Smooth muscle cell (in vitro differentiated cells): Measurements from ENCODE around the gene CNOT6L. TPM values are rescaled to one million over a fixed set of nuclear protein-coding genes. Genes with fewer than 3 reads are reported as not detected.

ENCODE experiments used
- DNase-seq: peaks from one replicate; lab custom pipeline; 2025; ENCODE audit not compliant: unreplicated experiment; lab: John Stamatoyannopoulos, UW
- H2AFZ ChIP-seq: fragments of 200-600 bp; sonication (generic); 2 replicates; pipeline ENCODE4 v1.6.0; 2016; ENCODE audit warnings: antibody characterized with exemption, low read depth, mild to moderate bottlenecking
- H3F3A ChIP-seq: fragments of 200-600 bp; sonication (generic); 2 replicates; pipeline ENCODE4 v1.6.0; 2017; ENCODE audit warnings: antibody characterized with exemption, low read depth
- H3K27ac ChIP-seq: fragments of 200-600 bp; sonication (generic); 2 replicates; pipeline ENCODE4 v1.5.1; 2016; ENCODE audit warnings: low read depth, mild to moderate bottlenecking
- H3K27me3 ChIP-seq: fragments of 200-600 bp; sonication (generic); 2 replicates; pipeline ENCODE4 v1.6.1; 2016; ENCODE audit warnings: low read depth, mild to moderate bottlenecking
- H3K36me3 ChIP-seq: fragments of 200-600 bp; sonication (generic); 2 replicates; pipeline ENCODE4 v1.5.1; 2016; ENCODE audit warnings: low read depth
- H3K4me1 ChIP-seq: fragments of 200-600 bp; sonication (generic); 2 replicates; pipeline ENCODE4 v1.5.1; 2016; ENCODE audit warnings: low read depth
- H3K4me2 ChIP-seq: fragments of 200-600 bp; sonication (generic); 2 replicates; pipeline ENCODE4 v1.6.0; 2016; ENCODE audit warnings: mild to moderate bottlenecking
- H3K4me3 ChIP-seq: fragments of 200-600 bp; sonication (generic); 2 replicates; pipeline ENCODE4 v1.5.1; 2016; ENCODE audit warnings: mild to moderate bottlenecking
- H3K79me2 ChIP-seq: fragments of 200-600 bp; sonication (generic); 2 replicates; pipeline ENCODE4 v1.6.0; 2016; ENCODE audit warnings: low read depth, mild to moderate bottlenecking
- H3K9ac ChIP-seq: fragments of 200-600 bp; sonication (generic); 2 replicates; pipeline ENCODE4 v1.6.0; 2016; ENCODE audit warnings: low read depth
- H3K9me3 ChIP-seq: fragments of 200-600 bp; sonication (generic); replicated peaks from 2 replicates; pipeline ENCODE4 v1.5.1; 2016; ENCODE audit warnings: low read depth
- H4K20me1 ChIP-seq: fragments of 200-600 bp; sonication (generic); 2 replicates; pipeline ENCODE4 v1.6.0; 2016; ENCODE audit warnings: low read depth
- WGBS: methylation state at CpG from one replicate; pipeline ENCODE4 v1.1.7; 2016; ENCODE audit warnings: low lambda C conversion rate; 5-methylcytosine and 5-hydroxymethylcytosine counted together
- polyA plus RNA-seq: library from polyadenylated mRNA; unstranded; fragments of >200 nt; fragmentation: Nextera tagmentation; extraction: Ambion mirVana; gene quantifications from 2 replicates; pipeline ENCODE4 v1.2.1, GENCODE V29; 2016
- total RNA-seq: library from RNA; depleted of rRNA; stranded (reverse); fragments of >200 nt; gene quantifications from 2 replicates; pipeline ENCODE4 v1.2.3, GENCODE V29; 2014
- TF ChIP-seq, protein P1 (sequence below): fragments of 200-600 bp; sonication (generic); IDR thresholded peaks from 2 replicates; pipeline ENCODE4 v1.5.1; 2017; ENCODE audit warnings: borderline replicate concordance, mild to moderate bottlenecking, antibody characterized with exemption; ENCODE audit not compliant: insufficient read depth, poor library complexity, severe bottlenecking

The CNOT6L gene
- total and polyA plus RNA-seq, 2 experiments from 2014 or later = 4.8 to 22.2 TPM

DNA sequence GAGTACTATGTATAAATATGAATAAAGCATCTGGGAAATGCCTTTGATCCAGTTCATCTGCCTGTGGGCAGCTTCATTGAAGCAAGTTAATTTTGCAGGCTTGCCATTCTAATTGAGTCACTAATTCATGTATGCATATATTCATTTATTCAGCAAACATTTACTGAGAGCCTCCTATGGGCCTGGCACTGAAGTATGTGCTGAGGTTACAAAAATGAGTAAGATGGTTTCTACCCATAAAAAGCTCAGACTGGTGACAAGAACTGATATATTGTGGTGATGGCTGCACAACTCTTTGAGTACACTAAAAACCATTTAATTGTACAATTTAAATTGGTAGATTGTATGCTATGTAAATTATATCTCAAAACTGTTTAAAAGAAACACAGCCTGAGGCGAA is 42.3 kb upstream of the CNOT6L start:
- no peak for DNase-seq
- H3K4me1 ChIP-seq = peaks cover 4% of the 10 kb centered on the region
- H3K36me3 ChIP-seq = no peaks in the 10 kb centered on the region
- H3K27ac ChIP-seq = peak overlapping the region; percentile 97
- WGBS = 97% methylated on average over 1 of the region's 1 CpG
- peak overlapping the region; percentile 95 for H2AFZ ChIP-seq
- TF ChIP-seq, protein P1, sequence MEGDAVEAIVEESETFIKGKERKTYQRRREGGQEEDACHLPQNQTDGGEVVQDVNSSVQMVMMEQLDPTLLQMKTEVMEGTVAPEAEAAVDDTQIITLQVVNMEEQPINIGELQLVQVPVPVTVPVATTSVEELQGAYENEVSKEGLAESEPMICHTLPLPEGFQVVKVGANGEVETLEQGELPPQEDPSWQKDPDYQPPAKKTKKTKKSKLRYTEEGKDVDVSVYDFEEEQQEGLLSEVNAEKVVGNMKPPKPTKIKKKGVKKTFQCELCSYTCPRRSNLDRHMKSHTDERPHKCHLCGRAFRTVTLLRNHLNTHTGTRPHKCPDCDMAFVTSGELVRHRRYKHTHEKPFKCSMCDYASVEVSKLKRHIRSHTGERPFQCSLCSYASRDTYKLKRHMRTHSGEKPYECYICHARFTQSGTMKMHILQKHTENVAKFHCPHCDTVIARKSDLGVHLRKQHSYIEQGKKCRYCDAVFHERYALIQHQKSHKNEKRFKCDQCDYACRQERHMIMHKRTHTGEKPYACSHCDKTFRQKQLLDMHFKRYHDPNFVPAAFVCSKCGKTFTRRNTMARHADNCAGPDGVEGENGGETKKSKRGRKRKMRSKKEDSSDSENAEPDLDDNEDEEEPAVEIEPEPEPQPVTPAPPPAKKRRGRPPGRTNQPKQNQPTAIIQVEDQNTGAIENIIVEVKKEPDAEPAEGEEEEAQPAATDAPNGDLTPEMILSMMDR = no peak
- H3K27me3 ChIP-seq = no peaks in the 10 kb centered on the region
- peaks cover 3% of the 10 kb centered on the region for H3F3A ChIP-seq
- H3K9me3 ChIP-seq = no peaks in the 10 kb centered on the region
- peak overlapping the region; percentile 97 for H3K9ac ChIP-seq
- H3K4me2 ChIP-seq = peak overlapping the region; percentile 86
- H3K79me2 ChIP-seq = peaks cover 30% of the 10 kb centered on the region
- H3K4me3 ChIP-seq = peak overlapping the region; percentile 84
- no peaks in the 10 kb centered on the region for H4K20me1 ChIP-seq

DNA sequence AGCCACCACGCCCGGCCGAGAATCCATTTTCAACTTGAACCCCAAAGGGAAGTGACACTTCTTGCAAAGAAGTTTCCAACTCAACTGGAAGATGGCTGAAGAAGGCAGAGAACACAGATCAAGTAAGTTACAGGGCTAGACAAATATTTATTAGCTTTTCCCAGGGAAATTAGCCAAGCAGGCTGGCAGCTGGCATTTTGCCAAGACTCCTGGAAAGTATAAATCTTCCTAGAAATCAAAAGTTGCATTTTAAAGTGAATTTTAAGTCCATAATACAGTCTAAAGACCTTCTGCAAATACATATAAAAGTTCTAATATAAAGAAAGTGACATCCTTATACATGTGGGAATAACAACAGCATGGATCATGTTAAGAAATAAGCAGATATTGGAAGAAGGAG is 40.1 kb upstream of the CNOT6L start:
- H3K4me1 ChIP-seq = peaks cover 4% of the 10 kb centered on the region
- no peaks in the 10 kb centered on the region for H3K9me3 ChIP-seq
- H3K4me2 ChIP-seq = no peak overlapping the region
- H3F3A ChIP-seq = peaks cover 3% of the 10 kb centered on the region
- peaks cover 12% of the 10 kb centered on the region for H3K79me2 ChIP-seq
- H3K27ac ChIP-seq = no peak overlapping the region
- TF ChIP-seq, protein P1 = no peak
- no peak overlapping the region for H3K9ac ChIP-seq
- no peak for DNase-seq
- no peak overlapping the region for H2AFZ ChIP-seq
- H4K20me1 ChIP-seq = no peaks in the 10 kb centered on the region
- no peaks in the 10 kb centered on the region for H3K27me3 ChIP-seq
- H3K36me3 ChIP-seq = no peaks in the 10 kb centered on the region
- no peak overlapping the region for H3K4me3 ChIP-seq
- WGBS = 99% methylated on average over 3 of the region's 3 CpGs

DNA sequence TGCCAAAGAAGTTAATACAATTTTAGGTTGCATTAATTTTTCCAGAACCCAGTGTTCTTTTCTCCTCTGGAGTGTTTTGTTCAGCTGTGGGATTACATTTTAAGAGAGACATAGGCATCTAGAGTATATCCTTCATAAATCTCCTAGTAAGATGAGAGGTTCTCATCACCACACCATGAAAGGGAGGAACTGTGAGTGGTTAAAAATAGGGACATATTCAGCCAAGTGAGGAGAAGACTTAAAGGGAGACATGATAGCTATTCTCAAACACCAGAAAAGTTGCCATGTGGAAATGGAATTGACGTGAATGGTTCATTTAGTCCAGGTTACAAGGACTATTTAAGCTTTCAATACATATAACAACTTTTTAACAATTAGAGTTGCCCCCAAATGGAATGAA is 37.0 kb upstream of the CNOT6L start:
- no peak for DNase-seq
- Histone ChIP-seq H3K4me2 (no peak overlapping the region), H3K27ac (no peak overlapping the region), H2AFZ (no peak overlapping the region), H3K9me3 (no peaks in the 10 kb centered on the region), H3K27me3 (no peaks in the 10 kb centered on the region), H4K20me1 (no peaks in the 10 kb centered on the region), H3K4me3 (no peak overlapping the region), H3K36me3 (no peaks in the 10 kb centered on the region), H3K79me2 (no peaks in the 10 kb centered on the region), H3K4me1 (no peaks in the 10 kb centered on the region), H3K9ac (no peak overlapping the region), H3F3A (no peaks in the 10 kb centered on the region)
- 72% methylated on average over 1 of the region's 1 CpG for WGBS
- TF ChIP-seq, protein P1 = no peak

DNA sequence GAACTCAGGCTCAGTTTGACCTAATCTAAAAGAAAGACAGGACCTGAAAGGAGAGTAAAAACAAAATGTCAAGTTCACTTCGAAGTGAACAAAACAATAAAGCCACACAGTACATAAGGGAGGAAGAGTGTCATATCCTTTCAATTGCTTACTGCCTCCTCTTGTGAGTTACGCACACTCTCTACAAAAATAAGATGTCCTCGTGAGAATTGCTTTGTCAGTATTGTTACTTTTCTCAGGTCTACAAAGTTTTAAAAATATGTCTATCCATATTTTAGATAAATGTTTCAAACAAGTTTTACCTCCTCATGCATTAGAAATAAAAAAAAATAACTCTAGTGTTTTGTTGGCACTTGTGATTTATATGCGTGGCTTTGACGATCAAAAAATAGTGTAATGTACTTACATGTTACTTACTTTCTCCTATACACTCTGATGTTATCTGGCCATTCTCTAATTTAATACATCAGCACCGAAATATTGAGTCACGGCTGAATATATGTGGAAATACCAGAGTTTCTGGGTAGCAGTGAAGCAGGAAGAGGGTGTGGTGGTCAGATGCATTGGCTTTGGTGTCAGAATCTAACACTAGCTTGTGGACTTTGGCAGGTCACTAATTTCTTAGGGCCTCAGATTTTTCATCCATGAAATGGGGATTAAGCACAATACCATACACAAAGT is 35.4 kb upstream of the CNOT6L start:
- Histone ChIP-seq H3K4me2 (no peak overlapping the region), H3K9me3 (no peaks in the 10 kb centered on the region), H2AFZ (no peak overlapping the region), H3K79me2 (no peaks in the 10 kb centered on the region), H3F3A (no peaks in the 10 kb centered on the region), H3K27ac (no peak overlapping the region), H3K4me1 (no peaks in the 10 kb centered on the region), H3K9ac (no peak overlapping the region), H3K36me3 (no peaks in the 10 kb centered on the region), H3K4me3 (no peak overlapping the region), H3K27me3 (no peaks in the 10 kb centered on the region), H4K20me1 (no peaks in the 10 kb centered on the region)
- WGBS = 91% methylated on average over 7 of the region's 7 CpGs
- DNase-seq = no peak
- TF ChIP-seq, protein P1 = no peak
